HG03575 (cell line): ENCODE results near the gene ABHD6.

Experiments used
- ATAC-seq: cut with Tn5 transposase; IDR thresholded peaks from one replicate; pipeline ENCODE4 v1.9.1; 2021; ENCODE audit not compliant: unreplicated experiment, insufficient number of reproducible peaks, low FRiP score; ENCODE audit errors: extremely low read depth

ABHD6 gene

DNA sequence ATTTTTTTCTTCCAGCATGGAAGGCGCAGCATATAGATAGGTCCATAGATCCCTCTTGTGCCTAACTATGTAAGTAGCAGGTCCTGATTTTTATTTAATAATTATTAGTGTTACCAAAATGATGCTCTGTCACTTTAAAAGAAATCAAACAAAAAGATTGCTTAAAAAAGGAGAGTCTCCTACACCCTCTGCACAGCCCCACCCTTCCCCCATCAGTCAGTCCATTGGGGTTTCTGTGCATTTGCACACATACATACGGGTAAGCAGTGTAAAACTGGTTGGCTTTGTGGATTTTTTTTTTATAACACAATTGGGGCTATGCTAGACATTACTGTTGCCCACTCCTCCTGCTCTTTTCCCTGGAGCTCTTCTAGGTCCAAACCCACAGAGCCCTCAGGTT is 61.5 kb downstream of the ABHD6 start:
- ATAC-seq, result no peak

DNA sequence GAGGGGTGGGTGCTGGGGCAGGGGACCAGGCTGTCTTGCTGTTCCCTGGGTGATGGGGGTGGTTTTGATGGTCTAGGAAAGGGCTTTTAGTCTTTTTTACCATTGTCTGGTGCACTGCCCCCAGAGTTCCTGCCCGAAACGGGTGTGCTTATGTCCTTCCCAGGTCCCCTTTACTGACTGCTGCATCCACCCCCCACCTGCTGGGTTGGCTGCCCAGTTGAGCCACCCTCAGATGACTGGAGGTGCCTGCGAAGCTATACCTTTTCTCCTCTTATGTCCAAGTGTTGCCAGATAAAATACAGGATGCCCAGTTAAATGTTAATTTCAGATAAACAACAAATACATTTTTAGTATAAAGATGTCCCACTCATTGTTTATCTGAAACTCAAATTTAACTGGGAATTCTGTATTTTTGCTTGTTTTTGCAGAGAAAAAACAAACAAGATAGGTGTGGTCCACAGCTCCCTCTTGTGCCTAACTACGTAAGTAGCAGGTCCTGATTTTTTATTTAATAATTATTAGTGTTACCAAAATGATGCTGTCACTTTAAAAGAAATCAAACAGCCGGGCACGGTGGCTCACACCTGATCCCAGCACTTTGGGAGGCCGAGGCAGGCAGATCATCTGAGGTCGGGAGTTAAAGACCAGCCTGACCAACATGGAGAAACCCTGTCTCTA is 62.4 kb downstream of the ABHD6 start:
- ATAC-seq, result no peak

DNA sequence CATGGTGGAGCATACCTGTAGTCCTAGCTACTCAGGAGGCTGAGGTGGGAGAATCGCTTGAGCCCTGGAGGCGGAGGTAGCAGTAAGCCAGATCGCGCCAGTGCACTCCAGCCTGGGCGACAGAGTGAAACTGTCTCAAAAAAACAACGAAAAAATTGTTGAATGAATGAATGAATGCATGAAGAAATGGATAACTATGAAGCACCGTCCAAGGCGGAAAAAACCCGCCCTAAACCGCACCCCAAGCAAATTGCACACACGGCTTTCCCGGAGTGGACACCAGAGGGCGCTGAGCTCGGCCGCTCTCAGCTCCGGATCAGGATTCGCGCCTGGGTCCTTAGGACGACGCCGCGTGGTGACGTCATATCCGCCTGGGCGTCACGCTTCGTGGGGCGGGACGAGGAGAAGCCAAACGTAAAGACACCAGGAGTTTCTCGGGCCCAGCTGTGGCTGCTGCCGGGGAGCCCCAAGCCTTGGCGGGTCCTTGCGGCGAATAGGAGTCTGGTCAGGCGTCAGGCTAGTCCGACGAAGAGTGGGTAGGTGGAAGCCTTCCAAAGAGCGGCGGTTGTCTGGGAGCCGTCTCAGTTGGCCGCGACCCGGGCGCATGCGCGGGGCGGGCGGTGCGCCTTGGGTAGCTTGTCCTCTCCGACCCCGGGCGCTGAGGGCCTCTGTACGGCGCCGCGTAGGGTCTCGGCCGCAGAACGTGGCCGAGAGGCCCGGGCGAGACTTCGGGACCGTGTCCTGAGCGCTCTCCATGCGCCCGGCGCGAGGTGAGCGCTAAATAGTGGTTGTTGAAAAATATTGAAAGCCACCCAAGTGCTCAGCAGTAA is 68.5 kb downstream of the ABHD6 start, which contains the start of the genes HTD2 and RPP14:
HTD2 (plus strand) TSS at position 639 of the 830 bp plus-strand sequence. CDS start 11,094 bp downstream, outside the sequence.
RPP14 (plus strand) TSS at position 364 of the 830 bp plus-strand sequence. CDS start 4,085 bp downstream, outside the sequence.
- peak; percentile 37 for ATAC-seq

DNA sequence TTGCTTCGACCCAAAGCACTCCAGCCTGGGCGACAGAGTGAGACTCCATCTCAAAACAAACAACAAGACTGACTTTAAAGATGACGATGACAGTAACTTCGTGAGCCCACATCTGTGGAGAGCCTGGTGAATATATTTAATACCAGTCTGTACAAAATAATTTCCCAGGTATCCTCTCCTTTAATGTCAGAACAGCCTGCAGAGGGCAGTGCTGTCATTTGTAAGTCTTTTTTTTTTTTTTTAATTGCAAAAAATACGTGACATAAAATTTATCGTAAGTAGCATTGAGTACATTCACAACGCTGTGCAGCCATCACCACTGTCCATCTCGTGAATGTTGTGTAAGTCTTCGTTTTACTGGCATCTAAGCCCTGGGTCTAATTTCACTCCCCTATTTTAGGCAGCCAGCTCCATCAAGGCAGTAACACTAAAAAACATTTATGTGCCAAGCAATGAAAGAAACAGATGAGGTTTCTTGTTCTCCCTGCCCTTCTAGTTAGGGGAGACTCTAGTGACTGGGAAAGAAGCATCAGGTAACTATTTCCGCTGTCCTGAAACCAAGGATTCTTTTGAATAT is 70.1 kb downstream of the ABHD6 start:
- ATAC-seq, result no peak

- no peak for ATAC-seq
These were observed 71.1 kb downstream of the ABHD6 start for GRCh38 chr3:58308728-58309127.

- ATAC-seq, result no peak
These were observed 80.2 kb downstream of the ABHD6 start for GRCh38 chr3:58317811-58318210.

DNA sequence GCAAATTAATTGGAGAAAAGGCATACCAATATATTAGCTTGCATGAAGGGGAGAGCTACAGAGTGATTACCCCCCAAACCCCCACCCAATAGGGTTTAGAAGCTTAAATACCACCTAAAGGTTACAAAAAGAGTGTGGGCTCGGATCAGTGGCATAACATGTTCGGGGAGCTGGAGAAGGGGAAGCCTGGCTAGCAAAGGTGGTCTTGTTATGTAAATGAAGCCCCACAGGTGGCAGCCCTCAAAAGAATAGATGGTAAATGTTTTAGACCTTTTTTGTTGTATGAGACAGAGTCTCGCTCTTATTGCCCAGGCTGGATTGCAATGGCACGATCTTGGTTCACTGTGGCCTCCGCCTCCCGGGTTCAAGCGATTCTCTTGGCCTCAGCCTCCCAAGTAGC is 84.2 kb downstream of the ABHD6 start:
- no peak for ATAC-seq

DNA sequence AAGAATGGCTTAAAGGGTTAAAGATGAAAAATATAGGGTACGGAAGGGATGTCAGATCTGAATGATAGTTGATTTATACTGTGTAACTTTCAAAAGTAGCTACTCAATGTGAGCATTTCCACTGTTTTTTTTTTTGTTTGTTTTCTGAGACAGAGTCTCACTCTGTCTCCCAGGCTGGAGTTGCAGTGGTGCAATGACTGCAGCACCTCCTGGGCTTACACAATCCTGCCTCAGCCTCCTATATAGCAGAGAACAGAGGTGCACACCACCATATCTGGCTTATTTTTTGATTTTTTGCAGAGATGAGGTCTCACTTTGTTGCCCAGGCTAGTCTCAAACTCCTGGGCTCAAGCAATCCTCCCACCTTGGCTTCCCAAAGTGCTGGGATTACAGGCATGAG is 85.2 kb downstream of the ABHD6 start:
- ATAC-seq, result no peak

GRCh38 chr3:58323529-58324390 is 86.2 kb downstream of the ABHD6 start:
- ATAC-seq, result no peak

DNA sequence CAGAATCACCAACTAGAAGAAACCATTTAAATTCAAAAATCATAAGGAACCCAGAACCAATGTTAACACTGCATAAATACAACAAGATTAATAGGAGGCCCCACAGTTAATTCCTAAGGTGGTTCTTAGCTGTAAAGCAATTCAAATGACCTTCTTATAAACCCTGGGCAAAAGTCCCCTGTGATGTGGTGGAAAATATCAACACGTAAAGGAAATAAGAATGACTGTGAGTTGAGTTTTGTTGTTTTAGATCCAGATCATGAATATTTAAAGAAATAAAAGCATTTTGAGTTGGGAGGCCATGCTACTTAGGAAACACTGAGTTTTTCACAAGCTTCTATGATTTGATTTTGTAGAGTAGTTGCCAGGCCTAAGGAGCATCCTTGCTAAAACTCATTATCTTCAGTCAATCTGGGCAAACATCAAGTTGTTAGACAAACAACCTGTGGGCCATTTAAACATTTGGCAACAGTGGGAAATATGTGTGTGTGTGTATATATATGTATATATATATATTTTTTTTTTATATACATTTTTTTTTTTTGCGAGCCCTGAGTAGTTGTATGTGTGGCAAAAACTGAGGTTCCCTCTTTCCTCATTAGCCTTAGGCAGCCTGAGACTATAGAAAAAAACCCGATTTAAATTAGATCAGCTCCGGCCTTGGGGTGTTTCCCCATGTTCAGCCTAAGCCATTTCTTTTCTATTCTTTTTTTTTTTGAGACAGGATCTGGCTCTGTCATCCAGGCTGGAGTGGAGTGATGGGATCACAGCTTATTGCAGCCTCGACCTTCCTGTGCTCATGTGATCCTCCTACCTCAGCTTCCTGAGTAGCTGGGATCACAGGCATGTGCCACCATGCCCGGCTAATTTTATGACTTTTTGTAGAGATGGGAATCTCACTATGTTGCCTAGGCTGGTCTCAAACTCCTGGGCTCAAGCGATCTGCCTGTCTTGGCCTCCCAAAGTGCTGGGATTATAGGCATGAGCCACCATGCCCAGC is 87.1 kb downstream of the ABHD6 start:
- ATAC-seq, result no peak

DNA sequence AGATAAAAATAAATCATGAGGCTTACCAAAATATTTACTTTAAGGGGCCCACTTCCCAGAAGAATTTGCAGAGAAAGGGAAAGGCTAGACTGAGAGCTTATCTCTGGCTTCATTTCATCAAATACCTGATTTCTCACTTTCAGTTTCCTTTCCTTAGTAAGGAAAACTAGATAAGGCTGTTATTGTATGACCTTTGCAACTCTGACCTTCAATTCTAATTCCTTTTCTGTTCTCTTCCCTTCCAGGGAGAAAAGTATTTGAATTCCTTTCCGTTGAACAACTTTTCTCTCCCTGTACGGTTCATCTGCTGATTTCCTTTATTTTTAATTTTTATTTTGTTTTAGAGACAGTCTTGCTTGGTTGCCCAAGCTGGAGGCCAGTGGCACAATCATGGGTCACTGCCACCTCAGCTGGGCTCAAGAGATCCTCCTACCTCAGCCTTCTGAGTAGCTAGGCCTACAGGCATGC is 88.0 kb downstream of the ABHD6 start:
- ATAC-seq, result no peak

DNA sequence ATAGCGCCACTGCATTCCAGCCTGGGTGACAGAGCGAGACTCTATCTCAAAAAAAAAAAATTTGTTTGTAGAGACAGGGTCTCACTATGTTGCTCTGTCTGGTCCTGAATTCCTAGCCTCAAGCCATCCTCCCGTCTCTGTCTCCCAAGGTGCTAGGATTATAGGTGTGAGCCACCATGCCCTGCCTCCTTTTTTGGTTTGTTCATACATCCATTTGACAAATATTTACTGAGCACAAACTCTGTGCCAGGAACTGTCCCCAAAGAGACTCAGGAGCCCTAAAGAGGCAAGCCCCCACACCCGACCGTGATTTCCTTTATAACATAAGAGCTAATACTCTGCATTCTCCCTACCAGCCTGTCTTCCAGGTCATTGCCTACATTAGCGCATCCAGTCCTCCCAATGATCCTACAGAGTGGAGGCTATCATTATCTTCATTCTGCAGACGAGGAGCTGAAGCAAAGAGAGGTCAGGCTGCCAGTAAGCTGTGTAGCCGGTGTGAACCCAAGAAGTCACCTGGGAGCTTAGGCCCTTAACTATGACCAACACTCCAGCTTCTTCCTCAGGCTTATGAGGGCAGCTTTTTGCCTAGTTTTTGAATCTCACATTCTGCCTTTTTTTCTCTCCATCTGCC is 88.8 kb downstream of the ABHD6 start:
- no peak for ATAC-seq

DNA sequence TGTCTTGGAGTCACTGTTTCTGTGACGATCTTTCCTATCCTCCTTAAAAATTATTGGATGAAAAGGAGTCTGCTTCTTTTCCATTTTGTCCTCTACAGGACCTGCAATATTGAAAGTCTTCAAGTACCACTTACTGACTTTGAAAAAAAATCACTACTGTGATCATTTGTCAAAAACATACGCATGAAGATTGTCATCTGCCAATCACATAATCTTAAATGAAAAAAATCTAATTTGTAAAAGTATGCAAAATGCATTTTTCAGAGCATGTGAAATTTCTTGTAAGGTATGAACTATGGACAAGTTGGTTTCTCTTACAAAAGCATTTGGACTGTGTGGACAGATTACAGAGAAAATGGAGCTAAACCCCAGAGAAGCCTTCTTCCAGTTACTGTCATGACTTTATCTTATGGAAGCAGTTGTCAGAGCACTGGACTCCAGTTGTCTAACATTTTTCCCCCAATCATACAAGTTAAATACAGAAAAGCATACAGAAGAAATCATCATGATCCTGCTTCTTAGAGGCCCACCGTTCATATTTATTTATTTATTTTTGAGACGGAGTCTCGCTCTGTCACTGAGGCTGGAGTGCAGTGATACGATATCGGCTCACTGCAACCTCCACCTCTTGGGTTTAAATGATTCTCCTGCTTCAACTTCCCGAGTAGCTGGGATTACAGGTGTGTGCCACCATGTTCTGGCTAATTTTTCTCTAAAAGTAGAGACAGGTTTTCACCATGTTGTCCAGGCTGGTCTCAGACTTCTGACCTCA is 91.7 kb downstream of the ABHD6 start:
- no peak for ATAC-seq

DNA sequence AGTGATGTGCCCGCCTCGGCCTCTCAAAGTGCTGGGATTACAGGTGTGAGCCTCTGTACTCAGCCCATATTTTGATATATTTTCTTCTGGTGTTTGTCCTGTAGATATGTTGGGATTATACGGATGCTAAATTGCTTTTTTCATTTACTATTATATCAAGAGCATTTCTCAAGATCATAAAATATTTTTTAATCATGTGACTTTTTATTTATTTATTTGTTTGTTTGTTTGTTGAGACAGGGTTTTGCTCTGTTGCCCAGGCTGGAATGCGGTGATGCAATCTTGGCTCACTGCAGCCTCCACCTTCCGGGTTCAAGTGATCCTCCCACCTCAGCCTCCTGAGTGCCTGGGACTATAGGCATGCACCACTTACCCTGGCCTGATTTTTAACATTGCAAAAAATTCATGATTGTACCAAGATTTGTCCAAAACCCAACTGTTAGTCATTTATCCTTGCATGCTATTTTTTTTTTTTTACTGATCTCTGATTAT is 92.4 kb downstream of the ABHD6 start:
- no peak for ATAC-seq

DNA sequence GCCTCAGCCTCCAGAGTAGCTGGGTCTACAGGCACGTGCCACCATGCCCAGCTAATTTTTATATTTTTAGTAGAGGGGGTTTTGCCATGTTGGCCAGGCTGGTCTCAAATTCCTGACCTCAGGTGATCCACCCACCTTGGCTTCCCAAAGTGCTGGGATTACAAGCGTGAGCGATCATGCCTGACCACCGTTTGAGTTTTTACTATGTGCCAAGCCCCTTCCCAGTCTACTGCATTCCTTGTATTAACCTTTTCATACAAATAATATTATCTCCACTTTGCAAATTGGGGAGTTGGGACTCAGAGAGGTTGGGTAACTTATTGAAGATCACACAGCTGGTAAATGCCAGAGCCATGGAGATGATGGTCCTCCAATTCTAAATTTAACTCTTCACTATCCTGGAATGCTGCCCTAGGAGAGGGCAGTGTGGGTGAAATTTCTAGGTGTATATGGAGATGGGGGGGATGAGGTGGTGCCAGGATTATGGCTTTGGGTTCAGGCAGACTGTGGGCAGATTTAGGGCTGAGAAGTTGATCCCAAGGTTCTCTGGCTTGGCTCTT is 94.1 kb downstream of the ABHD6 start:
- ATAC-seq, result no peak

- ATAC-seq, result no peak
These were observed 95.1 kb downstream of the ABHD6 start, which contains the start of gene PXK for GRCh38 chr3:58332575-58333188. Gene PXK (plus strand): TSS chr3:58332892. CDS start chr3:58332989, 97 bp downstream.
